VCaP (cell line): ENCODE data around the gene CCDC88C.
A peak's percentile ranks its signal among the peaks of the same experiment; 100 is the strongest.

Experiments used
- H3K27ac ChIP-seq: fragments of 450-650 bp; 2 replicates; pipeline ENCODE4 v1.5.1; 2017
- CTCF ChIP-seq: fragments of 450-650 bp; conservative IDR thresholded peaks from 2 replicates; pipeline ENCODE4 v1.5.1; 2017; ENCODE audit warnings: mild to moderate bottlenecking, moderate library complexity

CCDC88C gene

GRCh38 chr14:91328313-91329050 lies 89.1 kb downstream of the CCDC88C start:
- H3K27ac ChIP-seq, result no peak overlapping the region
- no peak for TF ChIP-seq CTCF

GRCh38 chr14:91327661-91328312 lies 89.8 kb downstream of the CCDC88C start:
- no peak for TF ChIP-seq CTCF
- H3K27ac ChIP-seq, result no peak overlapping the region

GRCh38 chr14:91327250-91327595 lies 90.4 kb downstream of the CCDC88C start:
- no peak overlapping the region for H3K27ac ChIP-seq
- no peak for TF ChIP-seq CTCF

DNA sequence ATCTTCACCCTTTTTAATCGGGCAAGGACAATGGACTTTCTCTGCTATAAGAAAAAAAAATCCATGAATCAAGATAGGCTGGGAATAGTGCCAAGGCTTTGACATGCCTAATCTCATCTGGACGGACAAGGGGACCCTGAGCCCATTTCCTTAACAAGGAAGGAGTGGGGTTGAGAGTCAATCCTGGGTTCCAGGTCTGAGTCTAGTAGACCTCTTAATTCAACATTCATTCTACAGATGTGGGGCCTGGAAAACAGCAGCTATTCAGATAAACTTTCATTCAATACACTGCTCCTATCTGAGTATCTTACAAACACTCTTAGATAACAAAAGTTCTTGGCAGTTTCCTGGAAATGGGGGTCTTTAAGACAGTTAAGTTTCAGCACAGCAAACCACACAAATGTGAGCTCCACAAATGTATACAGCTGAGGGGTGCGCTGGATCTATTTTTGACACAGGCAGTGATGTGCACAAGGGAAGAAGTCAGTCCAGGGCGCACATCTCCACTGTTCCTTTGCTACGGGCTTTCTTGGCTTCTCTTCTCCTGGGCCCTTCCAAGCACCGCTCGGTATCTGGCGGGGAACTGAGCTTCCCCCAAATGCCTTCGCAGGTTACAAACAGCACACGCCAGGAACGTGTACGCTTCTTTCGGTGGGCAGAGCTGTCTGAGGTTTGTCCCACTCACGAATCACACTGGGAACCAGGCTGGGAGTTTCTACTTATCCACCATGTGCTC lies 90.9 kb downstream of the CCDC88C start:
- H3K27ac ChIP-seq, result no peak overlapping the region
- TF ChIP-seq CTCF, result no peak

GRCh38 chr14:91324606-91325575 lies 92.7 kb downstream of the CCDC88C start:
- no peak overlapping the region for H3K27ac ChIP-seq
- no peak for TF ChIP-seq CTCF

- H3K27ac ChIP-seq, result no peak overlapping the region
Measured at GRCh38 chr14:91323671-91324605, 93.7 kb downstream of the CCDC88C start.

More at GRCh38 chr14:91323671-91324605, 93.7 kb downstream of the CCDC88C start:
- peak; percentile 92 for TF ChIP-seq CTCF
